ENCODE data around the gene MYO18B.

GRCh38 chr22:25852223-25852622 is 110.2 kb downstream of the MYO18B start:
- TF ChIP-seq POLR2A (IDR thresholded peaks at IDR 0.05): no peak
- TF ChIP-seq, protein P1, sequence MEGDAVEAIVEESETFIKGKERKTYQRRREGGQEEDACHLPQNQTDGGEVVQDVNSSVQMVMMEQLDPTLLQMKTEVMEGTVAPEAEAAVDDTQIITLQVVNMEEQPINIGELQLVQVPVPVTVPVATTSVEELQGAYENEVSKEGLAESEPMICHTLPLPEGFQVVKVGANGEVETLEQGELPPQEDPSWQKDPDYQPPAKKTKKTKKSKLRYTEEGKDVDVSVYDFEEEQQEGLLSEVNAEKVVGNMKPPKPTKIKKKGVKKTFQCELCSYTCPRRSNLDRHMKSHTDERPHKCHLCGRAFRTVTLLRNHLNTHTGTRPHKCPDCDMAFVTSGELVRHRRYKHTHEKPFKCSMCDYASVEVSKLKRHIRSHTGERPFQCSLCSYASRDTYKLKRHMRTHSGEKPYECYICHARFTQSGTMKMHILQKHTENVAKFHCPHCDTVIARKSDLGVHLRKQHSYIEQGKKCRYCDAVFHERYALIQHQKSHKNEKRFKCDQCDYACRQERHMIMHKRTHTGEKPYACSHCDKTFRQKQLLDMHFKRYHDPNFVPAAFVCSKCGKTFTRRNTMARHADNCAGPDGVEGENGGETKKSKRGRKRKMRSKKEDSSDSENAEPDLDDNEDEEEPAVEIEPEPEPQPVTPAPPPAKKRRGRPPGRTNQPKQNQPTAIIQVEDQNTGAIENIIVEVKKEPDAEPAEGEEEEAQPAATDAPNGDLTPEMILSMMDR (IDR thresholded peaks at IDR 0.05): no peak

Data from ovary (tissue), 3 donors.